Left lung (tissue), 10 donors: Measurements from ENCODE around the gene CBX1. TPM values are rescaled to one million over a fixed set of nuclear protein-coding genes. Genes with fewer than 3 reads are reported as not detected.
"Not testable (repeated sequence)": the region's sequence is repeated elsewhere in the genome, so short reads cannot be mapped to it uniquely, and the experiment has no call there.

Experiments
- ATAC-seq: fragments of 200-7000 bp; cut with Tn5 transposase; one replicate; pipeline ENCODE4 v1.9.1; 2020; ENCODE audit warnings: moderate library complexity
- DNase-seq, 4 donors: peaks; one replicate each; pipeline ENCODE4 v3.0.0-alpha.2; 2013 to 2020
- H3K27ac ChIP-seq, 2 donors: fragments of 200-600 bp; sonication (generic) in 1 of 2; one replicate each; pipeline versions ENCODE4 v1.5.0 to v1.8.0; 2020 to 2021
- H3K27me3 ChIP-seq, 2 donors: fragments of 200-600 bp; sonication (generic) in 1 of 2; one replicate each; pipeline versions ENCODE4 v1.5.0 to v1.8.0; 2020 to 2021
- H3K36me3 ChIP-seq, 2 donors: fragments of 200-600 bp; sonication (generic) in 1 of 2; one replicate each; pipeline versions ENCODE4 v1.5.0 to v1.8.0; 2020 to 2021
- H3K4me1 ChIP-seq, 2 donors: fragments of 200-600 bp; one replicate each; pipeline ENCODE4 v1.8.0; 2021
- H3K4me3 ChIP-seq, 2 donors: fragments of 200-600 bp; sonication (generic) in 1 of 2; one replicate each; pipeline versions ENCODE4 v1.5.0 to v1.8.0; 2020 to 2021; ENCODE audit warnings: mild to moderate bottlenecking in 1 of 2
- H3K9me3 ChIP-seq, 2 donors: fragments of 200-600 bp; sonication (generic) in 1 of 2; one replicate each; pipeline versions ENCODE4 v1.5.0 to v1.8.0; 2020 to 2021
- intact Hi-C, 2 donors: fragments of 100-400 bp; cut with DNase I; formaldehyde crosslinking; loops; one replicate each; pipeline versions ENCODE4 v1.11.2 to v1.14.2; 2022
- polyA plus RNA-seq, 6 donors: library from polyadenylated mRNA; unstranded; fragments of 120-200 nt; gene quantifications; one replicate each; pipeline ENCODE4 v1.2.1, GENCODE V29; 2013; ENCODE audit not compliant: insufficient read length in 6 of 6
- total RNA-seq, 2 donors: library from RNA; stranded (reverse); fragmentation: NEBNext Ultra II Directional; extraction: Animal tissue kit (Norgen Biotek cat#: 25700); gene quantifications; one replicate each; pipeline ENCODE4 v1.2.1, GENCODE V29; 2021
- TF ChIP-seq, protein P1 (sequence below), 2 donors: fragments of 200-600 bp; sonication (generic) in 1 of 2; IDR thresholded peaks; one replicate each; pipeline versions ENCODE4 v1.5.0 to v1.8.0; 2021; ENCODE audit warnings: antibody characterized with exemption in 2 of 2
- donor health status: DM: no; HTN: yes; CAD: no.
- donor health status: DM: no; HTN: no; CAD: no.

The CBX1 gene
- total and polyA plus RNA-seq, 8 donors: 43.0 to 213 (median 165) TPM

DNA sequence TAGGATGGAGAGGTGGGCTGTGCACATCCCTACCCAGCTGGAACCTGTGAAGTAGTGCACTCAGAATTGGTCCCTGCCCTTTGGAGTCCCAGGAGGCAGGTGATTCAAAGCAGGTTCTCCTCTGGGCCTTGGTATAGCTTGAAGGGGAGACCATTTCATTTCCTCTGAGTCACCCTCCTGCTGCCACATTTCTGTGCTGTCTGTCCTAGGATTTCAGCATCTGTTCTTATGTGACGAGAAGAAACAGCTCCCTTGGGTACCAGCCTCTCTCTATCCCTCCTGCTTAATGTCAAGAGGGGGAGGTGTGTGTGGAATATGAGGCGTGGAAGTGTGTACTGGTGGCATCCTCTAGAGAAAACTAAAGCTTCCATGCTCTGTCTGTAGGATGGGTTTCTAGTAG is 58.1 kb downstream of the CBX1 start:
- no peaks in the 10 kb centered on the region for H3K36me3 ChIP-seq
- H3K9me3 ChIP-seq: no peaks in the 10 kb centered on the region
- DNase-seq: no peak
- H3K27ac ChIP-seq: no peak overlapping the region
- TF ChIP-seq, protein P1, sequence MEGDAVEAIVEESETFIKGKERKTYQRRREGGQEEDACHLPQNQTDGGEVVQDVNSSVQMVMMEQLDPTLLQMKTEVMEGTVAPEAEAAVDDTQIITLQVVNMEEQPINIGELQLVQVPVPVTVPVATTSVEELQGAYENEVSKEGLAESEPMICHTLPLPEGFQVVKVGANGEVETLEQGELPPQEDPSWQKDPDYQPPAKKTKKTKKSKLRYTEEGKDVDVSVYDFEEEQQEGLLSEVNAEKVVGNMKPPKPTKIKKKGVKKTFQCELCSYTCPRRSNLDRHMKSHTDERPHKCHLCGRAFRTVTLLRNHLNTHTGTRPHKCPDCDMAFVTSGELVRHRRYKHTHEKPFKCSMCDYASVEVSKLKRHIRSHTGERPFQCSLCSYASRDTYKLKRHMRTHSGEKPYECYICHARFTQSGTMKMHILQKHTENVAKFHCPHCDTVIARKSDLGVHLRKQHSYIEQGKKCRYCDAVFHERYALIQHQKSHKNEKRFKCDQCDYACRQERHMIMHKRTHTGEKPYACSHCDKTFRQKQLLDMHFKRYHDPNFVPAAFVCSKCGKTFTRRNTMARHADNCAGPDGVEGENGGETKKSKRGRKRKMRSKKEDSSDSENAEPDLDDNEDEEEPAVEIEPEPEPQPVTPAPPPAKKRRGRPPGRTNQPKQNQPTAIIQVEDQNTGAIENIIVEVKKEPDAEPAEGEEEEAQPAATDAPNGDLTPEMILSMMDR (IDR thresholded peaks at IDR 0.05): no peak
- peaks cover 0 to 27% of the 10 kb centered on the region in 2 donors for H3K27me3 ChIP-seq
- intact Hi-C loops: no loop called here
- no peak overlapping the region for H3K4me3 ChIP-seq
- no peak for ATAC-seq
- H3K4me1 ChIP-seq: peaks cover 0 to 16% of the 10 kb centered on the region in 2 donors

DNA sequence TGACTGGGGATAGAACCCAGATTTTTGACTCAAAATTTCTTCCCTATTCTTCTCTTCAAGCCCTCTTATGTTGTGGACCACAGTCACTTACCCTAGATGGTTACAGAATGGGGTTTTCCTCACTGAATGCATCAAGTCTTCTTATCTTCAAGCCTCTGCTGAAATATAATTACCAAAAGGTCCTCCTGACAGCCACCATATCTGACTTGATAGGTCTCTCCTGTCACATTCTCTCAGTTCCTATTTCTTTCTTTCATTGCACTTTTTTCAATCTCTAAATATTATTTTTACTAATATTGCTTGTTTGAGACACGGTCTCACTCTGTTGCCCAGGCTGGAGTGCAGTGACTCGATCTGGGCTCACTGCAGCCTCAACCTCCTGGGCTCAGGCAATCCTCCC is 62.6 kb downstream of the CBX1 start:
- Histone ChIP-seq H3K27ac (no peak overlapping the region), H3K4me1 (peaks cover 8% of the 10 kb centered on the region in 2 donors), H3K4me3 (no peak overlapping the region), H3K36me3 (no peaks in the 10 kb centered on the region), H3K9me3 (no peaks in the 10 kb centered on the region), H3K27me3 (peaks cover 0 to 54% of the 10 kb centered on the region in 2 donors)
- TF ChIP-seq, protein P1 (IDR thresholded peaks at IDR 0.05): no peak
- intact Hi-C loops: no loop called here
- ATAC-seq (no peak), DNase-seq (no peak)

DNA sequence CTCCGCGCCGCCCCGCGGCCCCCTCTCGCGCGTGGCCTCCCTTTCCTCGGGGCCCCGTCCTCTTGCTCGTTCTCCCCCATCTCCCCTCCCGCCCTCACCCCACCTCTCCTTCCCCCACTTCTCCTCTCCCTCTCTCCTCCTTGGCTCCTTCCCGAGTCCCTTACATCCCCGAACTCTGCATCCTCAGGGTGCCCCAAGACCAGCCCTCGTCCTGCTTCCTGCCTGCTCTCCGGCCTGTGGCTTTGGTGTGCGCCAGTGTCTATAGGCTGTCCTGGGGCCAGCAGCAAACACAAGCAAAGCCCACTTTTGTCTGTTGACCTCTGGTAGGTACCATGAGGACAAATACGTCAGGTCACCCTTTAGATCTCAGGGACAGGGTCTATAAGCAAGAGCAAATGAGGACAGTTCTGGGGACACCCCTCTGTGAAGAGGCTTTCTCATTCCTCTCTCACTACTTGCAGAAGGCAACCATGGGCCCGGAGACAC is 63.4 kb downstream of the CBX1 start:
- ATAC-seq (no peak), DNase-seq (peak in 1 of 4 donors; percentile 24)
- Histone ChIP-seq H3K4me1 (peaks cover 8% of the 10 kb centered on the region in 2 donors), H3K36me3 (no peaks in the 10 kb centered on the region), H3K27me3 (peaks cover 0 to 54% of the 10 kb centered on the region in 2 donors), H3K9me3 (no peaks in the 10 kb centered on the region), H3K4me3 (peak overlapping the region in 1 of 2 donors; percentile 55), H3K27ac (no peak overlapping the region)
- intact Hi-C loops: no loop called here
- TF ChIP-seq, protein P1 (IDR thresholded peaks at IDR 0.05): no peak

DNA sequence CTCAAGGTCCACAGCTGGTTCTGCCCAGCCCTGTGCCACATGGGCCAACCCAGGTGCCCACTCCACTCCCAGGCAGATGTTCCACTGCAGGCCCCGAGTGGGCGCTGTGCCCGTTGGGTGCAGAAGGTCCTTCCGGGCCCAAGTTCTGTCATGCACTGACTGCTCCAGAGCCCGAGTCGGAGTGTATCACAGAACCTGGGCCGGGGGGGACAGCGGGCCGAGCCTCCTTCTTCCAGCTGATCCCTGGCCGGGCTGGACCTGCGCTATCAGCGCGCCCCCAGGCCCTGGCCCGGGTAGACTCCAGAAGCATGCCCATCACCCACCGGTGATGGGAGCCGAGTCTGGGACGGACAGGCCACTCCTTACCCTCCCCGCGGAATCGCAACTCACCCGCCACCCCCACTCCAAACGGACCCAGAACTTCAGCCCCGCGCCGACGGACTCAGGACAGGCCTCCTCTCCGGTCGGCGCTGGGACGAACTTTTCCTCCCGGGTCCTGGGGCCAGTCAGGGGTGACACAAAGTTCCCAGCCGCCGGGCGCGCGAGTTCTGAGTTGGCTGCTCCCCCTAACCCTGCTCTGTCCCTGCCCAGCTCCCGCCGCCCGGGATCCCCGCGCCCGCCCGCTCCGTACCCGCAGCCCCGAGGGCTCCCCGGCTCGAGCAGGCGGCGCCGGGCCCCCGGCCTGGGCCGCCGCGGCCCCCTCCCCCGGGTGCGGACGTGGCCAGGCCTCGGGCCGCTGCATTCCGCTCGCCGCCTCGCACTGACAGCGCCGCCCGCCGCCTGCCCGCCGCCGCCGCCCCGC is 64.0 kb downstream of the CBX1 start, which contains the start of gene COPZ2:
TSS of gene COPZ2 (minus strand) at position 762 of the 802 bp plus-strand sequence. CDS start at position 742, 20 bp downstream.
- Histone ChIP-seq H3K27ac (peak within 1 kb of the TSS in 1 of 2 donors; percentile 30), H3K4me1 (peaks cover 8% of the 10 kb centered on the region in 2 donors), H3K36me3 (no peaks in the 10 kb centered on the region), H3K27me3 (peaks cover 0 to 54% of the 10 kb centered on the region in 2 donors), H3K4me3 (peak within 1 kb of the TSS; percentile 55 to 56), H3K9me3 (no peaks in the 10 kb centered on the region)
- intact Hi-C loops: no loop called here
- peak; percentile 87 for ATAC-seq
- TF ChIP-seq, protein P1 (IDR thresholded peaks at IDR 0.05): peak; percentile 29 to 49
- DNase-seq: peak; percentile 30 to 87 (median 50)

DNA sequence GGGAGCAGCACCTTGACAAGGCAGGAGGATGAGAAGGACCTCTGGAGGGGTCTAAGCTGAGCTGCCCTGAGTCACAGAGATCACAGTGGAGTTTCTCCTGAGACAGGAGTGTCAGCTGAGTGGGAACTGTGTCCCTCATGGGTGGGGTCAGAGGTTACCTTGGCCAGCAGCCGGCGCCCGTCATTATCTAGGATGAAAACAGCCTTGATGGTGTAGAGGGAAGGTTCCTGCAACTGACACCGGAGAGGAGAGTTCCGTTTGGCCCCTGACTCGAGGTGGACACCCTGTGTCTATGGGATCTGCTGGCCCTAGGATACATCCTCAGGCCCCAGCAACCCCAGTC is 64.6 kb downstream of the CBX1 start:
- DNase-seq (no peak), ATAC-seq (no peak)
- Histone ChIP-seq H3K27me3 (peaks cover 0 to 54% of the 10 kb centered on the region in 2 donors), H3K9me3 (no peaks in the 10 kb centered on the region), H3K36me3 (no peaks in the 10 kb centered on the region), H3K4me3 (peak overlapping the region; percentile 55 to 56), H3K4me1 (peaks cover 8% of the 10 kb centered on the region in 2 donors), H3K27ac (no peak overlapping the region)
- TF ChIP-seq, protein P1 (IDR thresholded peaks at IDR 0.05): no peak
- intact Hi-C loops: no loop called here

DNA sequence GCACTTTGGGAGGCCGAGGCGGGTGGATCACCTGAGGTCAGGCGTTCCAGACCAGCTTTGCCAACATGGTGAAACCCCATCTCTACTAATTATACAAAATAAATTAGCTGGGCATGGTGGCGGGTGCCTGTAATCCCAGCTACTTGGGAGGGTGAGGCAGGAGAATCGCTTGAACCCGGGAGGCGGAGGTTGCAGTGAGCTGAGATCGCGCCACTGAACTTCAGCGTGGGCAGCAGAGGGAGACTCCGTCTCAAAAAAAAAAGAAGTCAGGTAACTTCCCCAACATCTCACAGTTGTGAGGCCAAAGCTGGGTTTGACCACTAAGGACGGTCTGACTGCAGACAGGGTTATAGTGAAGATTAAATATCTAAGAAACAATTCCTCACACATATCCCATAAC is 66.5 kb downstream of the CBX1 start:
- H3K27me3 ChIP-seq: peaks cover 0 to 42% of the 10 kb centered on the region in 2 donors
- H3K27ac ChIP-seq: not testable (repeated sequence)

More for the DNA sequence above, 66.5 kb downstream of the CBX1 start:
- H3K9me3 ChIP-seq, H3K4me3 ChIP-seq, DNase-seq, H3K36me3 ChIP-seq, intact Hi-C loops, H3K4me1 ChIP-seq, ATAC-seq: not testable (repeated sequence)
